Progenitor cell of endocrine pancreas (in vitro differentiated cells): ENCODE data around the gene ZNF888. TPM values are rescaled to one million over a fixed set of nuclear protein-coding genes. Genes with fewer than 3 reads are reported as not detected.
A peak's percentile ranks its signal among the peaks of the same experiment; 100 is the strongest.
"Not testable (repeated sequence)": the region's sequence is repeated elsewhere in the genome, so short reads cannot be mapped to it uniquely, and the experiment has no call there.

Experiments
- DNase-seq: peaks from one replicate; pipeline ENCODE4 v3.0.0; 2021; ENCODE audit warnings: low spot score; ENCODE audit not compliant: unreplicated experiment
- H3K27ac Mint-ChIP-seq: 2 replicates; pipeline ENCODE4 v1.8.0; 2021; ENCODE audit warnings: mild to moderate bottlenecking, moderate library complexity, mixed read lengths
- H3K27me3 Mint-ChIP-seq: 2 replicates; pipeline ENCODE4 v1.8.0; 2021; ENCODE audit warnings: mixed read lengths
- H3K36me3 Mint-ChIP-seq: 2 replicates; pipeline ENCODE4 v1.8.0; 2022; ENCODE audit warnings: mixed read lengths; ENCODE audit not compliant: insufficient read depth
- H3K4me1 Mint-ChIP-seq: 2 replicates; pipeline ENCODE4 v1.8.0; 2021; ENCODE audit warnings: low read depth, mixed read lengths
- H3K4me3 Mint-ChIP-seq: 2 replicates; pipeline ENCODE4 v1.8.0; 2021; ENCODE audit warnings: low read depth, mild to moderate bottlenecking, moderate library complexity, mixed read lengths
- H3K9me3 Mint-ChIP-seq: 2 replicates; pipeline ENCODE4 v1.8.0; 2021; ENCODE audit warnings: low read depth, mixed read lengths
- total RNA-seq: library from RNA; stranded (reverse); gene quantifications from 2 replicates; pipeline ENCODE4 v1.2.1, GENCODE V29; 2021
- TF ChIP-seq, protein P1 (sequence below): fragments of 200-600 bp; sonication (generic); IDR thresholded peaks from one replicate; pipeline ENCODE4 v1.5.0; 2021; ENCODE audit warnings: antibody characterized with exemption, mild to moderate bottlenecking; ENCODE audit not compliant: unreplicated experiment

Gene ZNF888
- total RNA-seq, 1 donor from 2014 or later: 16.0 TPM

DNA sequence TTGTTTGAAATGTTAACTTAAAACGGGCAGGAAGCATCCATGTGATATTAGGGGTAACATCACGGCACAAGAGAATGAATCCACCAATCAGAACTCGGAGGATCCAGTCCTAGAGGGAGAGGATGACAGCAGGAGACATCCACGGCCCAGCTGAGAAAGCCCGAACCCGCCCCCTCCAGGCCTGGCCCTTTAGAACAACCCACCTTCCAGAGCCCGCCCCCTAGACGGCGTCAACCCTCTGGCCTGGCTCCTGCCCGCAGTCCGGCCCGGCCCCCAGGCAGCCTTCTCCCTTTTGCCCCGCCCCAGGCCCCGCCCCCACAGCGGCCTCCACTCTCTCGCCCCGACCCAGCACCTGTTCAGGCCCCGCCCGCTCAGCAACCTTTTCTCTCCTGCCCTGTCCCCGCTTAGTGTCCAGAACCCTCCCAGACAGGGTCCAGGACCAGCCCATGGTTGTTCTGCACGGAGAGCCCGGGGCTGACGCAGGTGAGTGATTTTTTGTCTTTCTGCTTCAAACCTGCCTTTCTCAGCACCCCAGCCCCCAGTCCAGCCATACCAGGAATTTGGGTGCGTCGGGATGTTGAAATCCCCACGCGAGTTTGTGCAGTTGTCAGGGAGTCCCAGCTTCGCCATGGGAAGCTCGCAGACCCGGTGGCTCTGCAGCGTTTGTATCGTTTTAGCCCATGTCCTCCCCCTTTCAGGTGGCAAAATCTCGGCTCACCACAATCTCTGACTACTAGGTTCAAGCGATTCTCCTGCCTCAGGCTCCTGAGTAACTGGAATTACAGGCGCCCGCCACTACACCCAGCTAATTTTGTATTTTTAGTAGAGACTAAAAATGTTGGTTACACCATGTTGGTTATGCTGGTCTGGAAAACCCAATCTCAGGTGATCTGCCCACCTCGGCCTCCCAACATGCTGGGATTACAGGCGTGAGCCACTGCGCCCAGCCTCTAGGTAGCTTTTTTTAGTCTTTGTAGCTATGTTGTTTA, 23.4 kb upstream of the ZNF888 start:
- TF ChIP-seq, protein P1, sequence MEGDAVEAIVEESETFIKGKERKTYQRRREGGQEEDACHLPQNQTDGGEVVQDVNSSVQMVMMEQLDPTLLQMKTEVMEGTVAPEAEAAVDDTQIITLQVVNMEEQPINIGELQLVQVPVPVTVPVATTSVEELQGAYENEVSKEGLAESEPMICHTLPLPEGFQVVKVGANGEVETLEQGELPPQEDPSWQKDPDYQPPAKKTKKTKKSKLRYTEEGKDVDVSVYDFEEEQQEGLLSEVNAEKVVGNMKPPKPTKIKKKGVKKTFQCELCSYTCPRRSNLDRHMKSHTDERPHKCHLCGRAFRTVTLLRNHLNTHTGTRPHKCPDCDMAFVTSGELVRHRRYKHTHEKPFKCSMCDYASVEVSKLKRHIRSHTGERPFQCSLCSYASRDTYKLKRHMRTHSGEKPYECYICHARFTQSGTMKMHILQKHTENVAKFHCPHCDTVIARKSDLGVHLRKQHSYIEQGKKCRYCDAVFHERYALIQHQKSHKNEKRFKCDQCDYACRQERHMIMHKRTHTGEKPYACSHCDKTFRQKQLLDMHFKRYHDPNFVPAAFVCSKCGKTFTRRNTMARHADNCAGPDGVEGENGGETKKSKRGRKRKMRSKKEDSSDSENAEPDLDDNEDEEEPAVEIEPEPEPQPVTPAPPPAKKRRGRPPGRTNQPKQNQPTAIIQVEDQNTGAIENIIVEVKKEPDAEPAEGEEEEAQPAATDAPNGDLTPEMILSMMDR: no peak
- peaks cover 36% of the 10 kb centered on the region for H3K36me3 Mint-ChIP-seq
- peaks cover 23% of the 10 kb centered on the region for H3K9me3 Mint-ChIP-seq
- peak overlapping the region; percentile 53 for H3K4me3 Mint-ChIP-seq
- H3K27me3 Mint-ChIP-seq: no peaks in the 10 kb centered on the region
- H3K4me1 Mint-ChIP-seq: peaks cover 21% of the 10 kb centered on the region
- peak overlapping the region; percentile 98 for H3K27ac Mint-ChIP-seq
- peak; percentile 44 for DNase-seq

DNA sequence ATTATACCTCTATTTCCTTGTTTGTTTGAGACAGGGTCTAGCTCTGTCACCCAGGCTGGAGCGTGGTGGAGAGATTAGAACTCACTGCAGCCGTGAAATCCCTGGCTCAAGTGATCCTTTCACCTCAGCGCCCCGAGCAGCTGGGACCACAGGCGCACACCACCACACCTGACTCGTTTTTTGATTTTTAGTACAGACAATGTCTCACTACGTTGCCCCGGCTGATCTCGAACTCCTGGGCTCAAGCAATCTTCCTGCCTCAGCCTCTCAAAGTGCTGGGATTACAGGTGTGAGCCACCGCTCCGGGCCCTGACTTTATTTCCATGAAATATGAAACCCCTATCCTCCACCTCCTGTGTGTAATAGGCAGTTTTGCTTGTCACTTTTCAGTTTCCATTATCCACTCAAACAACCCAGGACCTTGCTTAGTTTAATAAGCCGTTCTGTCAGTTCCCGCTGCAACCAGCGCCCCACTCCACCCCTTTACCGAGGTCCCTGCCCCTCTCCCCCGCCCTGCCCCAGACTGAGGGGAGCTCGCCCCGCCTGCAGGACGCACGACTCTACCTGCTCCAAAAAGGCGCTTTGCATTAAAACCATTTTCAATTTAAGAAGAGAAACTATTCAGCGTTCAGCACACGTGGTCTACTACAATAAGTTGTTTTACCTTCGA, 22.6 kb upstream of the ZNF888 start:
- no peak for DNase-seq
- Mint-ChIP-seq H3K27ac (peak overlapping the region; percentile 98), H3K4me1 (peaks cover 27% of the 10 kb centered on the region), H3K4me3 (peak overlapping the region; percentile 51), H3K27me3 (no peaks in the 10 kb centered on the region), H3K9me3 (peaks cover 15% of the 10 kb centered on the region), H3K36me3 (peaks cover 28% of the 10 kb centered on the region)
- TF ChIP-seq, protein P1: no peak

DNA sequence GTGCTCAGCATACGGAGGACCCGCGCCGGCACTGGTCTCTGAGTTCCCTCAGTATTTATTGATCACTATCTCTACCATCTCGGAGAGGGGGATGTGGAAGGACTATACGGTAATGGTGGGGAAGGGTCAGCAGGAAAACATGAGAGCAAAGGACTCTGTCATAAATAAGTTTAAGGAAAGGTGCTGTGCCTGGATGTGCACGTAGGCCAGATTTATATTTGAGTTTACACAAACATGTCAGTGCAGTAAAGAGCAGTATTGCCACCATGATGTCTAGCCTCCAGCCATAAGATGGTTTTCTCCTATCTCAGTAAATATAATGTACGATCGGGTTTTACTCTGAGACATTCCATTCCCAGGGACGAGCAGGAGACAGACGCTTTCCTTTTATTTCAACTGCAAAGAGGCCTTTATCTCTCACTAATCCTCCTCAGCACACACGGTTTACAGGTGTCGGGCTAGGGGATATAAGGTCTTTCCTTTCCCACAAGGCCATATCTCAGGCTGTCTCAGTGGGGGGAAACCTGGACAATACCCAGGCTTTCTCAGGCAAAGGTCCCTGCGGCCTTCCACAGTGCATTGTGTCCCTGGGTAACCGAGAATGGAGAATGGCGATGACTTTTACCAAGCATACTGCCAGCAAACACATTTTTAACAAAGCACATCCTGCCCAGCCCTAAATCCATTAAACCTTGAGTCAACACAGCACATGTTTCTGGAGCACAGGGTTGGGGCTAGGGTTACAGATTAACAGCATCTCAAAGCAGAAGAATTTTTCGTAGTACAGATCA, 21.7 kb upstream of the ZNF888 start:
- H3K36me3 Mint-ChIP-seq: peaks cover 19% of the 10 kb centered on the region
- peak overlapping the region; percentile 51 for H3K4me3 Mint-ChIP-seq
- not testable (repeated sequence) for DNase-seq, H3K9me3 Mint-ChIP-seq, H3K27me3 Mint-ChIP-seq
- H3K4me1 Mint-ChIP-seq: peaks cover 27% of the 10 kb centered on the region
- peak overlapping the region; percentile 98 for H3K27ac Mint-ChIP-seq

DNA sequence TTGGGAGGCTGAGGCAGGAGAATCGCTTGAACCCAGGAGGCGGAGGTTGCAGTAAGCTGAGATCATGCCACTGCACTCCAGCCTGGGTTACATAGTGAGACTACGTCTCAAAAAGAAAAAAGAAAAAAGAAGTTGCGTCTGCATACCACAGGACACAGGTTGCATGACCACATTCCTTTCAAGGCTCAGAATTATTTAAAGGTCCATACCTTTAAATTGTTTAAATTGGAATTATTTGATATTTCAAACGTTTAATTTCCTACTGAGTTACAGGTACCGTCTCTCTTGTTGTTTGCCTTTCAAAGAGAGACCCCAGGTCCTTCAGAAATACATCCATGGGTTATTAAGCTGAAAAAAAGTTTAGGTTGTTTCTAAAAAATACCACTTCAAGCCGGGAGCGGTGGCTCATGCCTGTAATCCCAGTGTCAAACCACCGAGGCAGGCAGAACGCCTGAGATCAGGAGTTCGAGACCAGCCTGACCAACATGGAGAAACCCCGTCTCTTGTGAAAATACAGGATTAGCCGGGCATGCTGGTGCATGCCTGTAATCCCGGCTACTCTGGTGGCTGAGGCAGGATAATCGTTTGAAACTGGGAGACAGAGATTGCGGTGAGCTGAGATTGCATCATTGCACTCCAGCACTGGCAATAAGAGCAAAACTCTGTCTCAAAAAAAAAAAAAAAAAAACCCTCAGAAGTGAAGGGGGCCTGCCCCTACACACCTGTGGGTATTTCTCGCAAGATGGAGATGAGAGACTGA, 20.8 kb upstream of the ZNF888 start:
- TF ChIP-seq, protein P1: no peak
- Mint-ChIP-seq H3K27ac (peak overlapping the region; percentile 98), H3K27me3 (no peaks in the 10 kb centered on the region), H3K4me1 (peaks cover 29% of the 10 kb centered on the region), H3K9me3 (no peaks in the 10 kb centered on the region), H3K36me3 (peaks cover 15% of the 10 kb centered on the region), H3K4me3 (peak overlapping the region; percentile 51)
- no peak for DNase-seq

DNA sequence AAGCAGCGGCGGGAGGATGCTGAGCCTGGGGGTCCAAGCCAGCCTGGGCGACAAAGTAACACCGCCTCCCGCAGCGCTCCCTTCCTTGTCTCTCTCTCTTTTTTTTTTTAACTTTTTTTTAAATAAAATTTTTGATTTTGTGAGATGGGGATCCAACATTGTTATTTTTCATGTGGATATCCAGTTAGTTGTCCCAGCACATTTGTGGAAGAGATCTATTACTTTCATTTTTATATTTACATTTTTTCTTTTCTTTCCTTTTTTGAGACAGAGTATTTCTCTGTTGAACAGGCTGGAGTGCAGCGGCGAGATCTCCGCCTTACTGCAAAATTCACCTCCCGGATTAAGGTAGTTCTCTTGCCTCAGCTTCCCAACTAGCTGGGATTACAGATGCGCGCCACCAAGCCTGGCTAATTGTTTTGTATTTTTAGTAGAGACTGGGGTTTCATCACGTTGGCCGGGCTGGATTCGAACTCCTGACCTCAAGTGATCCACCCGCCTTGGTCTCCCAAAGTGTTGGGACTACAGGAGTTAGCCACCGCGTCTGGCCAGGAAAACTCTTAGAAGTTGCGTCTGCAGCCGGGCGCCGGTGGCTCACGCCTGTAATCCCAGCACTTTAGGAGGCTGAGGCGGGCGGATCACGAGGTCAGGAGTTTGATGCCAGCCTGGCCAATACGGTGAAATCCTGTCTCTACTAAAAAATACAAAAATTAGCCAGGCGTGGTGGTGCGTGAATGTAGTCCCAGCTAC, 20.1 kb upstream of the ZNF888 start:
- Mint-ChIP-seq H3K27me3 (no peaks in the 10 kb centered on the region), H3K9me3 (no peaks in the 10 kb centered on the region), H3K36me3 (peaks cover 21% of the 10 kb centered on the region), H3K4me1 (peaks cover 36% of the 10 kb centered on the region), H3K4me3 (peak overlapping the region; percentile 88), H3K27ac (peak overlapping the region; percentile 98)
- DNase-seq: no peak
- TF ChIP-seq, protein P1: no peak
